ENCODE data around the gene ZC3H12D. TPM values are rescaled to one million over a fixed set of nuclear protein-coding genes. Genes with fewer than 3 reads are reported as not detected.

ZC3H12D gene
- total and polyA plus RNA-seq, 2 experiments from 2014 or later, result 0.07 TPM; not detected in 1

- no peak for TF ChIP-seq CREB1 (CRISPR knock-in tag; IDR thresholded peaks at IDR 0.05; ENCODE audit: low read depth)
- TF ChIP-seq REST (IDR thresholded peaks at IDR 0.05; ENCODE audit: unreplicated experiment), result no peak
- TF ChIP-seq ZNF462 (CRISPR knock-in tag; IDR thresholded peaks at IDR 0.05), result no peak
- TF ChIP-seq EZH2 (IDR thresholded peaks at IDR 0.05; ENCODE audit: low read depth, unreplicated experiment), result no peak
- H3F3A ChIP-seq (replicated peaks; ENCODE audit: low read depth), result no peaks in the 10 kb centered on the region
Observed at GRCh38 chr6:149476789-149477455, 7.9 kb downstream of the ZC3H12D start.

More at GRCh38 chr6:149476789-149477455, 7.9 kb downstream of the ZC3H12D start:
- no peak for DNase-seq (ENCODE audit: low spot score)
- Histone ChIP-seq H3K4me1 (ENCODE audit: insufficient read depth) (0 out of 2 replicates have a peak, but pooled peaks cover 6% of the 10 kb centered on the region), H3K9me2 (ENCODE audit: insufficient read depth) (no peaks in the 10 kb centered on the region), H3K27me3 (ENCODE audit: insufficient read depth) (no peaks in the 10 kb centered on the region), H3K27ac (ENCODE audit: low read depth) (no peak overlapping the region), H3K4me2 (no peak overlapping the region), H3K79me2 (replicated peaks; ENCODE audit: insufficient read depth) (no peaks in the 10 kb centered on the region), H3K4me3 (no peak overlapping the region), H4K20me1 (replicated peaks; ENCODE audit: insufficient read depth) (no peaks in the 10 kb centered on the region), H2AFZ (no peak overlapping the region), H3K36me3 (ENCODE audit: insufficient read depth) (no peaks in the 10 kb centered on the region)
- H3K27ac Mint-ChIP-seq, result no peak overlapping the region
- no peak for ATAC-seq
- H3K4me1 Mint-ChIP-seq, result peaks cover 8% of the 10 kb centered on the region; the same call in 2 of the 3 replicates
- H3K9me3 Mint-ChIP-seq, result no peaks in the 10 kb centered on the region
- peaks cover 7% of the 10 kb centered on the region for H3K27me3 Mint-ChIP-seq (ENCODE audit: insufficient read depth, low read depth, poor library complexity)
- no peaks in the 10 kb centered on the region for H3K36me3 Mint-ChIP-seq (ENCODE audit: low read depth)
- H3K4me3 Mint-ChIP-seq, result no peak overlapping the region
